WTC11 (cell line): ENCODE data around the gene NCF4.

ENCODE experiments used
- CBFB ChIP-seq: sonication (generic); formaldehyde crosslinking; IDR thresholded peaks from 2 replicates; pipeline ENCODE4 v1.8.1; 2022; ENCODE audit warnings: mild to moderate bottlenecking, low read depth, missing genetic modification reagents
- CTCF ChIP-seq: fragments of 200-600 bp; IDR thresholded peaks from 2 replicates; pipeline ENCODE4 v1.8.0; 2022; ENCODE audit warnings: antibody characterized with exemption
- JUN ChIP-seq: sonication (generic); formaldehyde crosslinking; IDR thresholded peaks from 2 replicates; pipeline ENCODE4 v1.8.0; 2023; ENCODE audit warnings: mild to moderate bottlenecking, missing genetic modification reagents
- NR3C1 ChIP-seq: sonication (generic); formaldehyde crosslinking; conservative IDR thresholded peaks from 2 replicates; pipeline ENCODE4 v1.8.1; 2023; ENCODE audit warnings: low read depth, mild to moderate bottlenecking, missing genetic modification reagents
- ZNF121 ChIP-seq: sonication (generic); formaldehyde crosslinking; IDR thresholded peaks from 2 replicates; pipeline ENCODE4 v1.8.0; 2023; ENCODE audit warnings: missing genetic modification reagents
- ZNF219 ChIP-seq: sonication (generic); formaldehyde crosslinking; IDR thresholded peaks from 2 replicates; pipeline ENCODE4 v1.8.0; 2023; ENCODE audit warnings: missing genetic modification reagents, mild to moderate bottlenecking, borderline replicate concordance
- ZNF263 ChIP-seq: sonication (generic); formaldehyde crosslinking; IDR thresholded peaks from 2 replicates; pipeline ENCODE4 v1.8.1; 2022; ENCODE audit warnings: low read depth, mild to moderate bottlenecking, moderate library complexity, missing genetic modification reagents

GRCh38 chr22:36818010-36818642 lies 42.7 kb upstream of the NCF4 start:
- TF ChIP-seq ZNF263: no peak
- no peak for TF ChIP-seq CTCF
- no peak for TF ChIP-seq ZNF121
- no peak for TF ChIP-seq CBFB (CRISPR knock-in tag)
- no peak for TF ChIP-seq NR3C1 (CRISPR knock-in tag)
- no peak for TF ChIP-seq JUN (CRISPR knock-in tag)
- no peak for TF ChIP-seq ZNF219
